Effector memory CD4-positive, alpha-beta T cell (primary cell): ENCODE measurements around the gene ANGPT4.

Experiments used
- DNase-seq, 3 donors: peaks; one replicate each; pipeline ENCODE4 v3.0.0-alpha.2; 2020
- H3K27ac ChIP-seq: 2 replicates; pipeline ENCODE4 v1.7.0; 2013; ENCODE audit warnings: mild to moderate bottlenecking, low read length, moderate library complexity; ENCODE audit not compliant: insufficient read depth, poor library complexity, severe bottlenecking
- H3K27me3 ChIP-seq: replicated peaks from 2 replicates; pipeline ENCODE4 v1.7.0; 2013; ENCODE audit warnings: mild to moderate bottlenecking, low read length; ENCODE audit not compliant: insufficient read depth, control insufficient read depth, poor library complexity, severe bottlenecking
- H3K36me3 ChIP-seq: 2 replicates; pipeline ENCODE4 v1.7.0; 2013; ENCODE audit warnings: mild to moderate bottlenecking, low read length, moderate library complexity; ENCODE audit not compliant: control insufficient read depth, insufficient read depth
- H3K4me1 ChIP-seq: 2 replicates; pipeline ENCODE4 v1.7.0; 2013; ENCODE audit warnings: low read length, mild to moderate bottlenecking; ENCODE audit not compliant: control insufficient read depth, insufficient read depth, poor library complexity, severe bottlenecking
- H3K4me3 ChIP-seq: 2 replicates; pipeline ENCODE4 v1.7.0; 2013; ENCODE audit warnings: low read length, low read depth, mild to moderate bottlenecking; ENCODE audit not compliant: insufficient read depth, poor library complexity, severe bottlenecking
- H3K9me3 ChIP-seq: 2 replicates; pipeline ENCODE4 v1.7.0; 2013; ENCODE audit warnings: mild to moderate bottlenecking, low read length, moderate library complexity; ENCODE audit not compliant: control insufficient read depth
- total RNA-seq, 3 donors: gene quantifications; one replicate each; lab custom pipeline; 2026; lab: John Stamatoyannopoulos, UW

ANGPT4 gene, protein sequence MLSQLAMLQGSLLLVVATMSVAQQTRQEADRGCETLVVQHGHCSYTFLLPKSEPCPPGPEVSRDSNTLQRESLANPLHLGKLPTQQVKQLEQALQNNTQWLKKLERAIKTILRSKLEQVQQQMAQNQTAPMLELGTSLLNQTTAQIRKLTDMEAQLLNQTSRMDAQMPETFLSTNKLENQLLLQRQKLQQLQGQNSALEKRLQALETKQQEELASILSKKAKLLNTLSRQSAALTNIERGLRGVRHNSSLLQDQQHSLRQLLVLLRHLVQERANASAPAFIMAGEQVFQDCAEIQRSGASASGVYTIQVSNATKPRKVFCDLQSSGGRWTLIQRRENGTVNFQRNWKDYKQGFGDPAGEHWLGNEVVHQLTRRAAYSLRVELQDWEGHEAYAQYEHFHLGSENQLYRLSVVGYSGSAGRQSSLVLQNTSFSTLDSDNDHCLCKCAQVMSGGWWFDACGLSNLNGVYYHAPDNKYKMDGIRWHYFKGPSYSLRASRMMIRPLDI
- 0 to 0.96 (median 0) reads per million in 3 donors for total RNA-seq

DNA sequence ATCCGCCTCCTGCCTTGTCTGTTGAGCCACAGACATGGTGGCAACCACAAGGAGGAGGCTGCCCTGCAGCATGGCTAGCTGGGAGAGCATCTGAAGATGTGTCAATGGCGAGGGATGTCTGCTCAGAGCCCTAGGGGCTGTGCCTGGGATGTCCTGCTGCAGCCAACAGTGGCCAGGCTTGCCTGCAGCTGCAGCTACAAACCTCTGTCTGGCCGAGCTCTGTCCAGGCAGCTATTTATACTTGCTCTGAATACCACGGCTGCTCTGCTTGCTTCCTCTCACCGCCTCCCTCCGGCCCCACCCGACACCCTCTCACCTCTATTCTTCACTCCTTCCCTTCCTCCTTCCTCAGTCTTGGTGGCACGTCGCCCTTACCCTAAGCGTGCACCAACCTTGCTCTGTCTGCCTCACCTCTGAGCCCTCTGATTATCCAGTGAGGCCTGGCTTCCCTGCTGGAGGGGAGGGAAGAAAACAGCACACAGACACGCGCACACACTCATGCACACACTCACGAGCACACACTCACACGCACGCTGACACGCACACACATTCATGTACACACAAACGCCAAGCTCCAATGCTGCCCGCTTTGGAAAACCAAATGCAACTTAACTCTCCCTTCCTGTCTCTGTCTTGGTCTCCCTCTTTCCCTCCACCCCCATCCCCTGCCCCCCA lies at the start of gene ANGPT4:
TSS of gene ANGPT4 (minus strand) at position 210 of the 675 bp plus-strand sequence. CDS start at position 90, 120 bp downstream.
- H3K9me3 ChIP-seq, result no peaks in the 10 kb centered on the region
- H3K4me3 ChIP-seq, result no peak within 1 kb of the TSS
- H3K4me1 ChIP-seq, result no peaks in the 10 kb centered on the region
- no peak for DNase-seq
- H3K27ac ChIP-seq, result no peak within 1 kb of the TSS
- peaks cover 3% of the 10 kb centered on the region for H3K27me3 ChIP-seq
- H3K36me3 ChIP-seq, result no peaks in the 10 kb centered on the region

DNA sequence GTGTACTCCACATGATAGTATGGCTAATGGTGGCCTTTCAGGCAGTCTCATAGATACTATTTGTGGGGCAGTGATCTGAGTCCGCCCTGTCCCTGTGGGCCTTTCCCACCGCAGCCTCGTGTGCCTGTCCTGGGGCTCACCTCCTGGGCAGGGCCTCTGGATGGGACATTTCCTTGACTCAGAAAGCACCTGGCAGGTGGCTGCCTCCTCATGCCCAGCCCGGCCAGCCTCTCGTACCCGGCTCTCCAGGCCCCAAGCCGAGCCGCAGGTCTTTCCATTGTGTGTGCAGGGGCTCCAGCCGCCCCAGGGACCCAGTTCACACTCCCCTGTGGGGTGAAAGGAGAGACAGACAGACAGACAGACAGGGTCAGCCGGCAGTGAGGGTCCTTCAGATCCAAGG lies 47.7 kb upstream of the ANGPT4 start:
- no peaks in the 10 kb centered on the region for H3K4me1 ChIP-seq
- DNase-seq, result no peak
- no peaks in the 10 kb centered on the region for H3K9me3 ChIP-seq
- H3K4me3 ChIP-seq, result no peak overlapping the region
- no peaks in the 10 kb centered on the region for H3K36me3 ChIP-seq
- H3K27ac ChIP-seq, result no peak overlapping the region
- peaks cover 4% of the 10 kb centered on the region for H3K27me3 ChIP-seq

DNA sequence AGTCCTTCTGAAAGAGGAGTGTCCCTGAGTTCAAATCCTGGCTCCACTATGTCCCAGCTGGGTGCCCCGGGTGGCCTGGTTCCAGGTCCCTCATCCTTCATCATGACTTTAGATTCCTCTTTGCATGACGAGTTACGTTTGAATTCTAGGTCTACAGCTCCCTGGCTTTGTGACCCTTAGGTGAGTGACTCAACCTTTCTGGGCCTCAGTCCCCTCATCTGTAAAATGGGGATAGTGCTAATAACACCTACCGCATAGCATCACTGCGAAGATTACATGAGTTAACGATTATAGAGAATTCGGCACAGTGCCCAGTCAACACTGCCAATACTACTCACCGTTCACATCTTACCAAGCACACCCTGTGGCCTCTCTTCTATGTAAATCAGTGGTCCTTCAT lies 46.5 kb upstream of the ANGPT4 start:
- Histone ChIP-seq H3K4me3 (no peak overlapping the region), H3K4me1 (no peaks in the 10 kb centered on the region), H3K9me3 (no peaks in the 10 kb centered on the region), H3K27ac (no peak overlapping the region), H3K27me3 (peaks cover 4% of the 10 kb centered on the region), H3K36me3 (no peaks in the 10 kb centered on the region)
- no peak for DNase-seq

DNA sequence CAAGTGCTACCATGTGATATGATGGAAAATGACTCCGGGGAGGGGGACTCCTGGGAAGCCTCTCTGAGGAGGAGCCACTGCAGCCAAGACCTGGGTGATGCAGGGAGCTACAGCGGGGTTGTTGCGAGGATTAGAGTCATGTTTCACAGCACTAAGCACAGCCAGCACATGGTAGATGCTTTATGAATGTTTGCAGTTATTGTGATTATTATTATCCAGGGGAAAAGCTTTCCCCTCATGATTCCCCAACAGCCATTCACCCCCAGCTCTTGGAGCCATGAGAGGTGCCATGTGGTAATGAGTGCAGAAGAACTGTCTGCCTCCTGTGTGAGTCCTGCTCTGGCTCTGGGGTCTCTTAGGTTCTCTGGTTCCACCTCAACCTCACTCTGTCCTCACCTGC lies 46.1 kb upstream of the ANGPT4 start:
- H3K27me3 ChIP-seq, result peaks cover 4% of the 10 kb centered on the region
- no peak overlapping the region for H3K27ac ChIP-seq
- H3K36me3 ChIP-seq, result no peaks in the 10 kb centered on the region
- no peaks in the 10 kb centered on the region for H3K9me3 ChIP-seq
- H3K4me1 ChIP-seq, result no peaks in the 10 kb centered on the region
- no peak overlapping the region for H3K4me3 ChIP-seq
- DNase-seq, result no peak

DNA sequence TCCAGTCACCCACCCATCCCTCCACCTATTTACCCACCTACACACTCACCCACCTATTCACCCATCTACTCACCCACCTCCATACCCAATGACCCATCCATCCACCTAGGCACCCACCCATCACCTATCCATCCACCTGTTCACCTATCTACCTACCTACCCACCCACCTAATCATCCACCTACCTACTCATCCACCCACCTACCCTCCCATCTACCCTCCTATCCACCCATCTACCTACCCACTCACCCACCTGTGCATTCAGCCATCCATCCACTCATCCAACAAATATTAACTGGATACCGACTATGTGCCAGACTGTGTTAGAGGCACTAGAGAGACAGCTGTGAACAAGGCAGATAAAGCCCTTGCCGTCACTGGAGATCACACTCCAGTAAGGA lies 45.6 kb upstream of the ANGPT4 start:
- no peak for DNase-seq
- H3K27me3 ChIP-seq, result peaks cover 4% of the 10 kb centered on the region

DNA sequence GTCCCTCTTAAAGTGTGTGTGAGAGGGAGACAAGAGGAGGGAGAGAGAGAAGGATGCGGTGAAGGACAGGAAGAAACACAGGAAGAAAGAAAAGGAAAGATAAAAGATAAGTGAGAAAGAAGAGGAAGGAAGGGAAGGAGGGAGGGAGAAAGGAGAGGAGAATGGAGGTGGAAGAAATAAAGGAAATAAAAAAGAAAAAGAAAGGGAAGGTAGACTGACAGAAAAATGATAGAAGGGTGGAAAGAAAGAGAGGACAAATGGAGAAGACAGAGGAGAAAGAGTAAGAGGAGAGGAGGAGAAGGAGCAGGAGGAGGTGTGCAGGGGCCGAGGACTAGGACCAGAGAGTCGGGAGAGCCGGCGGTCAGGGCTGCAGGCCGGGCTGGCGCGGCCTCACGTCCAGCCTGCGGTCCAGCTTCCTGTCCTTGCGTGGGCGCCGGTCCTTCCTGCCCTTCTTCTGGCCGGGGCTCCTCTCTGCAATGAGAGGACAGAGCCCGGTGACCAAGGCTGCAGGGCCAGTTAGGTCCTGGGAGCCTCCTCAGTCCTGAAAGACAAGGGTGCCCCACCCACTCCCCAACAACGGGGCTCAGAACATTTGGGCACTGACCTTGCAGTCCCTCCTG lies 44.0 kb upstream of the ANGPT4 start:
- Histone ChIP-seq H3K9me3 (no peaks in the 10 kb centered on the region), H3K36me3 (no peaks in the 10 kb centered on the region), H3K27me3 (peaks cover 7% of the 10 kb centered on the region), H3K27ac (no peak overlapping the region), H3K4me1 (no peaks in the 10 kb centered on the region), H3K4me3 (no peak overlapping the region)
- no peak for DNase-seq

More for the DNA sequence above, 45.6 kb upstream of the ANGPT4 start:
- Histone ChIP-seq H3K4me1 (no peaks in the 10 kb centered on the region), H3K27ac (no peak overlapping the region), H3K9me3 (no peaks in the 10 kb centered on the region), H3K36me3 (no peaks in the 10 kb centered on the region), H3K4me3 (no peak overlapping the region)

DNA sequence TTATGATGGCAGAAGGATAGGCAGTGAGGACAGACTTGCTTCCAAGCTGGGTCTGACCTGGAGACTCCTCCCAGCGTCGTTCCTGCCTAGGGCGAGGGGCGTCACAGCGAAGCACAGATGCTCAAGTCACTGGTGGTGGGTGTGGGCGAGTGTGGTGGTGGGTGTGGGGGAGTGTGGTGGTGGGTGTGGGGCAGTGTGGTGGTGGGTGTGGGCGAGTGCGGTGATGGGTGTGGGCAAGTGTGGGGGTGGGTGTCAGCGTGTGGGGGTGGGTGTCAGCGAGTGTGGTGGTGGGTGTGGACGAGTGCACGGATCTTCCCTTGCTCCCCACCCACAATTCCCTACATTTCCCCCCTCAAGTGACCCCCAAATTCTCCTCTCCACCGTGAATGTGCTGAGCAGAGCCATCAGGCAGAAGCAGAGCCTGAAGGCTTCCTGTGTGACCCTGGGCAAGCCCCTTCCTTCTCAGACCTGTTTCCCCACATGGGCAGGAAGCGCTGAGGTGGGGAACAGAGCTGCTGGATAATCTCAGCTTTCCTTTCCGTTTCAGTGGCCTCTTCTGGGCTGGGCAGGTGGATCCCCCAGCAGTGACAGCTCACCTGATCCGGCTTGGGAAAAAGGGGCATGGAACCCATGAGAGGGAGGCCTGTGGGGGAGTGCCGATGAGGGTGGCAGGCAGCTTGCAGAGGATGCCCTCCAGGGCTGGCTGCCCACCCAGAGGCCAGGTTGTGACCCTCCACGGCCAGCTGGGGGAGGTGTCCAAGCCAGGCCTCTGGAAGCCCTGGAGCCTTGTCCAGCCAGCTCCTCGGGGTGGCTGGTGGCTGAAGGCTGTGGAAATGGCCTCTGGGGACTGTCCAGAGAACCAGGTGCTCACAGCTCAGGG lies 43.0 kb upstream of the ANGPT4 start:
- no peak for DNase-seq
- Histone ChIP-seq H3K9me3 (no peaks in the 10 kb centered on the region), H3K36me3 (no peaks in the 10 kb centered on the region), H3K4me1 (no peaks in the 10 kb centered on the region), H3K27ac (no peak overlapping the region), H3K27me3 (peaks cover 7% of the 10 kb centered on the region), H3K4me3 (no peak overlapping the region)

DNA sequence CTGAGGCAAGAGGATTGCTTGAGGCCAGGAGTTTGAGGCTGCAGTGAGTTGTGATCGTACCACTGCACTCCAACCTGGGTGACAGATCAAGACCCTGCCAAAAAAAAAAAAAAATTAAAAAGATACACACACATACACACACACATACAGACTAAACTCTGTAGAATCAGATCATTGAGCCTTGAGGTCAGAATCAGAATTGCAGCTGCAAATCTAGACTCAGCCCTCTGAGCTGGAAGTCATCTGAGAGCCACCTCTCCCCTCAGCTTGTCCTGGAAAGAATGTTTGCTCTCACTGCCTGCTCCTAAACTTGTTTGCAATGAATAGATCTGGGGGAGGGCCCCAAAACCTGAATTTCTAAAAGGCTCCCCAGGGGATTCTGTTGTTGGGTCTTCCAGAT lies 41.4 kb upstream of the ANGPT4 start:
- DNase-seq, result no peak
- Histone ChIP-seq H3K27me3 (peaks cover 10% of the 10 kb centered on the region), H3K27ac (no peak overlapping the region), H3K4me1 (no peaks in the 10 kb centered on the region), H3K9me3 (no peaks in the 10 kb centered on the region), H3K4me3 (no peak overlapping the region), H3K36me3 (no peaks in the 10 kb centered on the region)

DNA sequence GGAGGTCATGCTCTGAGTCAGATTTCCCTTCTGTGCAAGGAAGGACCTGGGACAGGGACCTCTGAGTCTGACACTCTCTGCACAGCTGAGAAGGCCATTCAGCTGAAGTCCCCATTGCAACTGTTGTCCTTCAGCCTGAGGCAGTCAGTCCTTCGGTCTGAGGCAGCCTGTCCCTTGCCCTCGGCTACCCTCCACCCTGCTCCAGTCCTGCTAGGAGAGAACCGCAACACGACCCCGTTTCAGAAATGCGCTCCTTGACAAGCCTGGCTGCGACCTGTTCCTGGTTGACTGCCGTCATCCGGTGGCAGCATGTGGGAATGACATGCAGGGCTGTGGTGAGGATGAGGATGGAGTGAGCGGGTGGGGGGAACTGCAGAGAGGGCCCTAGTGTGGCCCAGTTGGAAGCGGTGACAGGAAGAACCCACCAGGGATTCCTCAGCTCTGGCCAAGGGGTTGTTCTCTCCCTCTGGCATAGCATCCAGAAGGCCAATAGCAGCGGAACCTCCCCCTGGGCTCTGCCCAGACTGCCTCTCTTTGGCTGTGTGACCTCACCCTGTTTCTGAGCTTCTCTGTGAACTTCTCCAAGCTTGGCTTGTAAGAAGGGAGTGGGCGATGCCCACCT lies 40.3 kb upstream of the ANGPT4 start:
- peak; percentile 46 to 59 (median 50) for DNase-seq
- H3K27me3 ChIP-seq, result peaks cover 10% of the 10 kb centered on the region
- no peaks in the 10 kb centered on the region for H3K9me3 ChIP-seq
- H3K36me3 ChIP-seq, result no peaks in the 10 kb centered on the region
- no peak overlapping the region for H3K4me3 ChIP-seq
- H3K27ac ChIP-seq, result no peak overlapping the region
- H3K4me1 ChIP-seq, result no peaks in the 10 kb centered on the region
